LHCN-M2 (cell line): ENCODE data around the gene SHANK2. TPM values are rescaled to one million over a fixed set of nuclear protein-coding genes. Genes with fewer than 3 reads are reported as not detected.

Experiments used
- DNase-seq: peaks from one replicate; pipeline ENCODE4 v3.0.0-alpha.2; 2012; ENCODE audit warnings: low read depth
- total RNA-seq: library from RNA; depleted of rRNA; stranded (reverse); fragments of >200 nt; gene quantifications from 2 replicates; pipeline ENCODE4 v1.2.3, GENCODE V29; 2014

SHANK2 gene
- total RNA-seq, 1 experiment from 2014 or later = 2.6 TPM

GRCh38 chr11:71222318-71223080, 29.9 kb downstream of the SHANK2 start:
- no peak for DNase-seq

GRCh38 chr11:71221821-71222220, 30.6 kb downstream of the SHANK2 start:
- no peak for DNase-seq

- no peak for DNase-seq
Observed at GRCh38 chr11:71221201-71221600, 31.2 kb downstream of the SHANK2 start.

- DNase-seq = no peak
Observed at GRCh38 chr11:71218789-71219499, 33.4 kb downstream of the SHANK2 start.

GRCh38 chr11:71215425-71215965, 36.9 kb downstream of the SHANK2 start:
- no peak for DNase-seq

- no peak for DNase-seq
Observed at GRCh38 chr11:71214553-71215424, 37.6 kb downstream of the SHANK2 start.

GRCh38 chr11:71213696-71214552, 38.5 kb downstream of the SHANK2 start:
- DNase-seq = no peak

GRCh38 chr11:71212871-71213559, 39.4 kb downstream of the SHANK2 start:
- peak; percentile 61 for DNase-seq

- peak; percentile 17 for DNase-seq
Observed at GRCh38 chr11:71211631-71212030, 40.7 kb downstream of the SHANK2 start.

- no peak for DNase-seq
Observed at GRCh38 chr11:71210861-71211260, 41.5 kb downstream of the SHANK2 start.

- DNase-seq = no peak
Observed at GRCh38 chr11:71209656-71210055, 42.7 kb downstream of the SHANK2 start.

GRCh38 chr11:71209181-71209580, 43.2 kb downstream of the SHANK2 start:
- DNase-seq = no peak

GRCh38 chr11:71208011-71208774, 44.2 kb downstream of the SHANK2 start:
- no peak for DNase-seq

- DNase-seq = no peak
Observed at GRCh38 chr11:71207563-71207962, 44.8 kb downstream of the SHANK2 start.

GRCh38 chr11:71206186-71206585, 46.2 kb downstream of the SHANK2 start:
- DNase-seq = peak; percentile 72

GRCh38 chr11:71204748-71205664, 47.4 kb downstream of the SHANK2 start:
- no peak for DNase-seq

- no peak for DNase-seq
Observed at GRCh38 chr11:71204294-71204693, 48.1 kb downstream of the SHANK2 start.

GRCh38 chr11:71203681-71204080, 48.7 kb downstream of the SHANK2 start:
- DNase-seq = no peak
